Stimulated activated CD4-positive, alpha-beta T cell treated with anti-CD3 and anti-CD28 coated beads, Interleukin-15, amount 100 ng/mL, for 1 hour (primary cell): ENCODE measurements around the gene SOX10.

Source experiments
- DNase-seq, 2 donors: peaks; one replicate each; pipeline ENCODE4 v3.0.0-alpha.2; 2020; ENCODE audit warnings: low read depth in 1 of 2, low spot score in 1 of 2

SOX10 gene

GRCh38 chr22:37983860-37984791, at the start of gene SOX10:
Gene SOX10 (minus strand): TSS chr22:37984555. CDS start chr22:37983784, 771 bp downstream.
- no peak for DNase-seq

GRCh38 chr22:38033522-38034277, 49.3 kb upstream of the SOX10 start:
- DNase-seq, result no peak

DNA sequence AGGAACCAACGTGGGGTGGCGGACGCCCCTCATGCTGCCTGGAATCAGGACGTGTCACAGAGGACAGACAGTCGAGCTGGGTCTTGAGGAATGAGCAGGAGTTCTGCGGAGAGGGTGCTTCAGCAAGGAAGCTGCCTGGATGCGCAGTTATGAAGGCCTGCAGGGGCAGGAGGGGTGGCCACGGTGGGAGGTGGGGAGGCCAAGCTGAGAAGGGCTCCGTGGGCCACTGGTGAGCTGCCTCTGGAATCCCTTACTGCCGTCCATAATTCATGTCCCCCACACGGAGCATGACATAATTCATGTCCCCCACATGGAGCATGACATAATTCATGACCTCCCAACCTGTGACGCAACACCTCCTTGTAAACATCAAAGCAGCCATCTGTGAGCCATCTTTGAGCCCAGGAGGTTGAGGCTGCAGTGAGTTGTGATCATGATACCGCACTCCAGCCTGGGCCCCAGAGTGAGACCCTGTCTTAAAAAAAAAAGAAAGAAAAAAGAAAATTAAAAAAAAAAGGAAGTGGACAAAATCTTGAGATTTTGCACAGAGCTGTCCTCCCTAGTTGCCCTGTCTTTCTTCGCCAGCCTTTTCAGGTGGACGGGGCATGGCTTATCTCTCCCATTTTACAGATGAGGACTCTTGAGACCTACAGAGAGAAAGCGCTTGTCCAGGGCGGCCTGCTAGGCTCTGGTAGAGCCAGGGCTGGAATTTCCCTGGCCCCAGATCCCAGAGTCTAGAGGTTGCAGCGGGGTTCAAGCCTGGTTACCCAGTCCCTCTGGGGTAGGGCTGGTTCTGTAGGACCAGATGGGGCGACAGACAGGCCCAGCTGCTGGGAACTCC, 48.5 kb upstream of the SOX10 start:
- no peak for DNase-seq

- no peak for DNase-seq
These were observed 47.1 kb upstream of the SOX10 start for GRCh38 chr22:38031491-38031890.

DNA sequence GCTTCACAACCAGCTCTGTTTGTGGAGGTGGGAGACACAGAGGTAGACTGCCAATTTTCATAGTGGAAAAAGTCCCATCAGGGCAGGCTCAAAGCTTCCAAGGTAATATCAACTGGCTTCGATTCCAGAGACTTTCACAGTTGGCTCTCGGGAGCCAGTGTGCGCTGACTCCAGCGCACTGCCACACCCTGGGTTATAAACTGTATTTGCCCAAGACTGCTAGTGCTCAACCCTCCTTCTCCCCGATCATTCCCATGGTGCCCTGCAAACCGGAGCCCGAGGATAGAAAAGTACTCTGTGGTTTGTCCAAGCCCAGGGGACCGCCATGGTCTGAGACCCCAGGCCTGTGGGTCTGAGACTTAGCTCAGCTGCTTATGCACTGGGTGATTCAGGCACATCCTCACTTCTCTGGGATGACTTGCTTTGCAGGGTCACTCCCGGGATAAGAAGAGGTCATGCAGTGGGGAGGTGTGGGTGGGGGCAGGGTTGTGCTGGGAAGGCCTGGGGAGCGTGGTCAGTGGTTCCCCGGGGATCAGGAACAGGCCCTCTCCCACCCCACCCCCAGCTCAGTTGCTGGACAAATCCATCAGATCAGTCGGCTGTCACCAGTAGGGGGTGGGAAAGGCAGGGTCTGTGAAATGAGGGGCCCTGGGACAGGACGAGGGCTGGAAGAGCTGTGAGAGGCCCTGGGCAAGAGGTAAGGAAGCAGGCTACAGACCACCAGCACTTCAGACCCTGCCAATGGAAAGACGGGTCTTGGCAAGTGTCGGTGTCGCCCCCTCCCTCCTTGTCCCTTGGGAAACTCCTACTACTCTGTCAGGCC, 46.2 kb upstream of the SOX10 start:
- no peak for DNase-seq

DNA sequence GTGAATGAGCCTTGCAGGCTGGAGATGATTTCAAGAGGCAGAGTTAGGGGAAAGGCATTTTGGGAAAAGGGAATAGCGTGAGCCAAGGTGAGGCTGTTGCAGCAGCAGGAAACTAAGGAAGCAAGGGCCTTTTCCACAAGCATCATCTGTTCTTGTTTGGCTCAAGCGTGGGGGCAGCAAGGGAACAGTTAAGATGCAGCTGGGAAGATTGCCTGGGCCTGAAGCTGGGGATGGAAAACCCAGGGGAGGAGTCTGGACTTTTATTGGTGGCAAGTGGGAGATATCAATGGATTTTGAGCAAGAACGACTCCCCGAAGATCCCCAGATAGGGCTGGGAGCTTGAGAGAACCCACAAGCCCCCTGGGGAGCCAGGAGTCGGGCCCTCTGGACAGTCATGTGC, 45.5 kb upstream of the SOX10 start:
- DNase-seq, result no peak

GRCh38 chr22:38029370-38029769, 45.0 kb upstream of the SOX10 start:
- no peak for DNase-seq

DNA sequence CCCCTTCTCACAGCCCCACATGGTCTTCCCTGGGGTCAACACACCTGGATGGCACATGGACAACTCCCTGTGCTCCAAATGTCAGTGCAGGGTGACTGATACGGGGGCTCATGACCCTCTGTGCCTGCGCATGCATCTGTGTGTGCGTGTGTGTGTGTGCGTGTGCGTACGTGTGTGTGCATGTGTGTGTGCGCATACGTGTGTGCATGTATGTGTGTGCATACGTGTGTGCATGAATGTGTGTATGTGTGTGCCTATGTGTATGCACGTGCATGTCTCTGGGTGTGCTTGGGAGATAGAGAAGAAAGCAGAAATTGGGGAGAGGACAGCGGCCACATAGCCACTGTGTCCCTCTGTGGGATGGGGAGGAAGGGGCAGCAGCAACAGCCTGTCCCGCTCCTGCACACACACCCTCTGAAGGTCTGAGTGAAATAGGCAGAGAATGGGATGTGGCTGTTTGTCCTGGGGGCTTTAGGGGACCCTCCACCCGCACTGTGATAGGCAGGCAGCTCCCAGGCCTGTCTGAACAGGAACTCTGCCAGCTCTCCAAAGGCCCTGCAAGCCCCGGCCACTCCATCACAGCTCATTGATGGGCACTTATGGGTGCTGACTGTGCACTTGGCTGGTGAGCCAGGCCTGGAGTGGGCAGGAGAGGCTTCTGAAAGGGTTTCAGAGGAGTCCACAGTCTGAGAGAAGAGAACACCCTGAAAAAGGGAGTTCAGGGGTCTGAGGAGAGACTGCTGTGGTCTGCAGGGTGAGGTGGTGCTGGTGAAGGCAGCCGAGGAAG, 44.2 kb upstream of the SOX10 start:
- DNase-seq, result no peak

GRCh38 chr22:38027487-38027886, 43.1 kb upstream of the SOX10 start:
- no peak for DNase-seq

GRCh38 chr22:38026130-38027111, 42.1 kb upstream of the SOX10 start:
- DNase-seq, result no peak

DNA sequence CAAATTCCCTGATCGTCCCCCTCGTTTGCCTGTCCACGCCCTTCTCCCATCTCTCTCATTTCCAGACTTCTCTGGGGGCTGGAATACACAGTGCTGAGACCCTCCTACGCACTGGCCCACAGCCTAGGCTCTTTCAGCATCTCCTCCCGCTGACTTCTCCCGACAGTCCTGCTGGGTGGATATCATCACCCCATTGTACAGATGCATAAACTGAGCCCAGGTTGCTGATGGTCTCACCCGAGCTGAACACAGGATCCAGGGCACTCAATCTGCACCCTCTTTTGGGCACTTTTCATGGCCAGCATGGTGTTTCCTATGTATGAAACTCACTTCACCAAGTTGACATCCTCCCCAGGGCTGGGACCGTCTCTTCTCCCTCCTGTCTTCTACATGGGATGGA, 41.2 kb upstream of the SOX10 start:
- DNase-seq, result no peak

GRCh38 chr22:38023045-38023444, 38.7 kb upstream of the SOX10 start:
- no peak for DNase-seq

GRCh38 chr22:38021206-38021605, 36.9 kb upstream of the SOX10 start:
- DNase-seq, result no peak

- DNase-seq, result no peak
These were observed 34.8 kb upstream of the SOX10 start for GRCh38 chr22:38018938-38019827.

- DNase-seq, result no peak
These were observed 33.9 kb upstream of the SOX10 start for GRCh38 chr22:38017939-38018885.

DNA sequence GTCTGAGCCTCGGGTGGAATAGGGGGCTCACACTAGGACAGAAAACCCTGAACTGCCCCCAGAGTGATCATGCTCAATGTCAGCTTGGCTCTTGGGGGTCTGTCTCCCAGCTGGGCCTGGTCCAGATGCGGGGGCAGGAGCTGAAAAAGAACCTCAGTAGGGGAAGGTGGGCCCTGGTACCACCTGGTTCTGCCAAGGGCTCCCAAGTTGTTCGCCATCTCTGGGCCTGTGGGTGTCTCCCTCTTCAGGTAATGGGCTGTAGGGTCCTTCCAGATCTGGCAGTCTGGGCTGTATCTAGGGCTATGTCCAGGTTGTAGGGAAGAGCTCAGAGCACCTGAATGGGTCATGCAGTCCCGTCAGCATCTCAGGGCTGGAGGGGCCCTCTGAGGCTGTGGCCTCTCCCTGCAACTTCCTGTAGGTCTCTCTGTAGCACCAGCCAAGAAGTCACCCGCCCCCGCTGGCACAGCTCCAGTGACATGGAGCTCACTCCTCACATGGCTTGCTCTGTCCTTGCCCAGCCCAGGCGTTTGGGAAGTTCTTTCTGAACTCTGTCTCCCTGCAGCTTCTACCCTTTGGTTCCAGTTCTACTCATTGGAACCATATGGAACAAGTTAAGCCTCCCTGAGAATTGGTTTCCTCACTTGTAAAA, 33.0 kb upstream of the SOX10 start:
- no peak for DNase-seq
